ENCODE measurements around the gene ELF2. TPM values are rescaled to one million over a fixed set of nuclear protein-coding genes. Genes with fewer than 3 reads are reported as not detected.

ELF2 gene
- total RNA-seq, 1 donor from 2014 or later, result 44.3 TPM

DNA sequence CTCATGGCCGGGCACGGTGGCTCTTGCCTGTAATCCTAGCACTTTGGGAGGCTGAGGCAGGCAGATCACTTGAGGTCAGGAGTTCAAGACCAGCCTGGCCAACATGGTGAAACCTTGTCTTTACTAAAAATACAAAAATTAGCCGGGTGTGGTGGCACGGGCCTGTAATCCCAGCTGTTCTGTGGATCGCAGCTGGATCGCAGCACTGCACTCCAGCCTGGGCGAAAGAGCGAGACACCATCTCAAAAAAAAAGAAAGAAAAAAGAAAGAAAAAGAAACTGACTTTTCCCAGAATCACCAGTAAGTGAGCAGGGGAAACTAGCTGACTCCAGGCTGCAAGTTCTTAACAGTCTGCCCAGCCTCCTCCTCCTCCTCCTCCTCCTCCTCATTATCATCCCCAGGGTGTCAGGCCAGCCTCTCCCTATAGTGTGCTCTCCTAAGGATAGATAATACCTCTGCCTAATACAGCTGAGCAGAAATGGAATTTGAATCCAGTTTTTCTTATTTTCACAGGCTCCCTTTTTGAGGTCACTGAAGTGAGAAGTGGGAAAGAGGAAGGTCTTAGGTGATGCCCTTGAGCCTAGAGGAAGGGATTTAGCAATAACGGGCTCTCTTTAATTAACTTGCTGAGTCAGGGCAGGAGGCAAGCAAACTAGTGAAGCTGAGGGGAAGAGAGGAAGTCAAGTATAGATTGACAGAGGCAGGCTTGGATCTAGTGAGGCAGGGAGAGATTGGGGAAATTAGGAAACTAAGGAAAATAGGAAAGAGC lies 11.8 kb upstream of the ELF2 start:
- no peak for DNase-seq (ENCODE audit: low spot score)
- no peak for TF ChIP-seq EZH2phosphoT487 (IDR thresholded peaks at IDR 0.05)
- TF ChIP-seq EZH2 (IDR thresholded peaks at IDR 0.05), result no peak
- TF ChIP-seq, protein P1, sequence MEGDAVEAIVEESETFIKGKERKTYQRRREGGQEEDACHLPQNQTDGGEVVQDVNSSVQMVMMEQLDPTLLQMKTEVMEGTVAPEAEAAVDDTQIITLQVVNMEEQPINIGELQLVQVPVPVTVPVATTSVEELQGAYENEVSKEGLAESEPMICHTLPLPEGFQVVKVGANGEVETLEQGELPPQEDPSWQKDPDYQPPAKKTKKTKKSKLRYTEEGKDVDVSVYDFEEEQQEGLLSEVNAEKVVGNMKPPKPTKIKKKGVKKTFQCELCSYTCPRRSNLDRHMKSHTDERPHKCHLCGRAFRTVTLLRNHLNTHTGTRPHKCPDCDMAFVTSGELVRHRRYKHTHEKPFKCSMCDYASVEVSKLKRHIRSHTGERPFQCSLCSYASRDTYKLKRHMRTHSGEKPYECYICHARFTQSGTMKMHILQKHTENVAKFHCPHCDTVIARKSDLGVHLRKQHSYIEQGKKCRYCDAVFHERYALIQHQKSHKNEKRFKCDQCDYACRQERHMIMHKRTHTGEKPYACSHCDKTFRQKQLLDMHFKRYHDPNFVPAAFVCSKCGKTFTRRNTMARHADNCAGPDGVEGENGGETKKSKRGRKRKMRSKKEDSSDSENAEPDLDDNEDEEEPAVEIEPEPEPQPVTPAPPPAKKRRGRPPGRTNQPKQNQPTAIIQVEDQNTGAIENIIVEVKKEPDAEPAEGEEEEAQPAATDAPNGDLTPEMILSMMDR (IDR thresholded peaks at IDR 0.05), result no peak
- H3K27ac Mint-ChIP-seq, result peak overlapping the region; percentile 8
- no peaks in the 10 kb centered on the region for H3K79me2 ChIP-seq (ENCODE audit: low read depth)
- peaks cover 4% of the 10 kb centered on the region for H3K27me3 Mint-ChIP-seq (ENCODE audit: insufficient read depth, low read depth)
- H3K4me3 Mint-ChIP-seq, result no peak overlapping the region
- no peak overlapping the region for H3K27ac ChIP-seq
- no peaks in the 10 kb centered on the region for H3K27me3 ChIP-seq
- H3K4me1 ChIP-seq, result peaks cover 8% of the 10 kb centered on the region
- peak overlapping the region; percentile 31 for H3K4me2 ChIP-seq
- no peaks in the 10 kb centered on the region for H3K36me3 Mint-ChIP-seq
- H4K20me1 ChIP-seq (ENCODE audit: low read depth), result no peaks in the 10 kb centered on the region
- H3K36me3 ChIP-seq, result no peaks in the 10 kb centered on the region
- H3K9ac ChIP-seq, result no peak overlapping the region
- H3K9me3 ChIP-seq (ENCODE audit: low read depth), result no peaks in the 10 kb centered on the region
- peak overlapping the region; percentile 26 for H2AFZ ChIP-seq (replicated peaks)
- no peaks in the 10 kb centered on the region for H3K9me3 Mint-ChIP-seq
- peaks cover 9% of the 10 kb centered on the region for H3K4me1 Mint-ChIP-seq
- no peak overlapping the region for H3K4me3 ChIP-seq
- H3F3A ChIP-seq (ENCODE audit: low read depth), result peaks cover 19% of the 10 kb centered on the region

DNA sequence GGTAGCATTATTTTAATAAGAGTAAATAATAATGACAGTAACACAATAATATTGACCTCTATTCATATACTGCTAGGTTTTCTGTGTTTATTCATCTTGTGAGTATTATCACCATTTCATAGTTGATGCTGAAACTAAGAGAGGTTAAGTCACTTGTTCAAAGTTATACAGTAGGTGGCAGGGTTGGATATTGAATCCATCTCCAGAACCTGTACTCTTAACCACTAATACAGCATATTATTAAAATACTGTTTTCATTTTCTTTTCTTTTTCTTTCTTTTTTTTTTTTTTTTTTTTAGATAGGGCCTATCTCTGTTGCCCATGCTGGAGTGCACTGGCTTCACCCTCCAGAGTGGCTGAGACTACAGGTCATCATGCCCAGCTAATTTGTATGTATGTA lies 7.1 kb upstream of the ELF2 start:
- Mint-ChIP-seq H3K27me3 (ENCODE audit: insufficient read depth, low read depth) (peaks cover 7% of the 10 kb centered on the region), H3K9me3 (no peaks in the 10 kb centered on the region), H3K4me1 (peaks cover 6% of the 10 kb centered on the region), H3K36me3 (no peaks in the 10 kb centered on the region), H3K4me3 (no peak overlapping the region), H3K27ac (no peak overlapping the region)
- Histone ChIP-seq H4K20me1 (ENCODE audit: low read depth) (no peaks in the 10 kb centered on the region), H3K9ac (no peak overlapping the region), H3F3A (ENCODE audit: low read depth) (peaks cover 16% of the 10 kb centered on the region), H3K4me1 (peaks cover 7% of the 10 kb centered on the region), H3K4me2 (no peak overlapping the region), H3K9me3 (ENCODE audit: low read depth) (no peaks in the 10 kb centered on the region), H3K36me3 (no peaks in the 10 kb centered on the region), H3K4me3 (no peak overlapping the region), H2AFZ (replicated peaks) (no peak overlapping the region), H3K27me3 (no peaks in the 10 kb centered on the region), H3K79me2 (ENCODE audit: low read depth) (no peaks in the 10 kb centered on the region), H3K27ac (no peak overlapping the region)
- TF ChIP-seq EZH2 (IDR thresholded peaks at IDR 0.05) (no peak), EZH2phosphoT487 (IDR thresholded peaks at IDR 0.05) (no peak)
- TF ChIP-seq, protein P1 (IDR thresholded peaks at IDR 0.05), result no peak
- no peak for DNase-seq (ENCODE audit: low spot score)

DNA sequence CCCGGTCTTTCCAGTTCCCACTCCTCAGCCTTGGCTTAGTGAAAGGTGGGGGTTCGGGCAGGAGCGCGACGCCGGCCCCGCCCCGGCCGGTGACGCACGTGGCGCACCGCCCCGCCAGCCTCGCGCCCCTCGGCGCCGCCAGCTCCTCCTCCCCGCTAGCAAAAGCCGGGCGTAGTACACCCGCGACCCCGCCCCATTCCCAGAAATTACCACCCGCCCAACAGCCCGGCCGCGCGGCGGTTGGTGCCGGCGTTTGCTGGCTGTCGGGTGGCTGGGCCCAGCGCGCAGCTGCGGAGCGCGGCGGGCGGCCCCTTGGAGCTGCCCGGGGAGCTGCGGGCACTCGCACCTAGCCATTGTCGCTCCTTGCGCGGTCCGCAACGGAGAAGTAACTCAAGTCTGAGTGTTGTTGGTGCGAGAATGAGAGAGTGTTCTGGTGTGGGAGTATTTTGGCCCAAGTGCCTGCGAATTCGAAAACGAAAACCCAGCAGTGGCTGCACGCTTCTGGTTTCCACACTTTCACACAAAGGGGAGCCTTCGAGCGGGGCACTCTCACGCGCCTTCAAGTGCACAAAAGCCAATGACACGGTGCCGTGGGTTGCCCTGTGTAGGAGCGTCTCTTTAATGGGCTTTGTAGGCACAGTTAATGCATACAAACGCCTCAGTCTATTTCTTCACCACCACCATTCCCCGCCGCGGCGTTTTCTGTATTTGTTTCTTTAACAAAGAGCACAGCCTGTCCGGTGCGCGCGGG lies 1.0 kb upstream of the ELF2 start:
- peak; percentile 97 for DNase-seq (ENCODE audit: low spot score)
- Histone ChIP-seq H4K20me1 (ENCODE audit: low read depth) (peaks cover 27% of the 10 kb centered on the region), H2AFZ (replicated peaks) (peak overlapping the region; percentile 86), H3K27ac (peak overlapping the region; percentile 96), H3F3A (ENCODE audit: low read depth) (peaks cover 56% of the 10 kb centered on the region), H3K4me2 (peak overlapping the region; percentile 94), H3K27me3 (peaks cover 4% of the 10 kb centered on the region), H3K79me2 (ENCODE audit: low read depth) (peaks cover 30% of the 10 kb centered on the region), H3K4me3 (peak overlapping the region; percentile 88), H3K9me3 (ENCODE audit: low read depth) (no peaks in the 10 kb centered on the region), H3K4me1 (peaks cover 9% of the 10 kb centered on the region), H3K36me3 (no peaks in the 10 kb centered on the region), H3K9ac (peak overlapping the region; percentile 71)
- Mint-ChIP-seq H3K4me1 (peaks cover 16% of the 10 kb centered on the region), H3K27me3 (ENCODE audit: insufficient read depth, low read depth) (peaks cover 10% of the 10 kb centered on the region), H3K36me3 (no peaks in the 10 kb centered on the region), H3K27ac (peak overlapping the region; percentile 98), H3K4me3 (peak overlapping the region; percentile 92), H3K9me3 (no peaks in the 10 kb centered on the region)
- TF ChIP-seq EZH2 (IDR thresholded peaks at IDR 0.05), result no peak
- TF ChIP-seq EZH2phosphoT487 (IDR thresholded peaks at IDR 0.05), result peak; percentile 51
